ENCODE measurements around the gene PTN.

DNA sequence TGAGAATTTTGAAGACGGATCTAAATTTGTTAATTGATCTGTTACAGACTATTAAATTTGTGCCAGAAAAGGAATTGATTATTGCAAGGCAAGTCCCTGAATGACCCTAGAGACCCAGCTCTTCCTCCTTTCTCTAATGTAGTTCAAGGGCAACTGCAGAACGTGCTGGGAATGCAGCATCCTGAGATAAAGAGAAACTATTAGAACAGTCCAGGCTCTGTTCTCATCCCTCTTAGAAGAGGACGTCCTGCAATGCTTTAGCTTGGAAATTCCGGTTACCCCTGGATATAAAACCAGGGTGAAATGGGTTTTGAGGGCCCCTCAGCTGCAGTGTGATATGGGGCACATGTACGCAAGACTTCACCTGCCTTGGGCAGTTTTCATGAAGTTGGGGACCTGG lies 67.3 kb downstream of the PTN start:
- TF ChIP-seq, protein P1, sequence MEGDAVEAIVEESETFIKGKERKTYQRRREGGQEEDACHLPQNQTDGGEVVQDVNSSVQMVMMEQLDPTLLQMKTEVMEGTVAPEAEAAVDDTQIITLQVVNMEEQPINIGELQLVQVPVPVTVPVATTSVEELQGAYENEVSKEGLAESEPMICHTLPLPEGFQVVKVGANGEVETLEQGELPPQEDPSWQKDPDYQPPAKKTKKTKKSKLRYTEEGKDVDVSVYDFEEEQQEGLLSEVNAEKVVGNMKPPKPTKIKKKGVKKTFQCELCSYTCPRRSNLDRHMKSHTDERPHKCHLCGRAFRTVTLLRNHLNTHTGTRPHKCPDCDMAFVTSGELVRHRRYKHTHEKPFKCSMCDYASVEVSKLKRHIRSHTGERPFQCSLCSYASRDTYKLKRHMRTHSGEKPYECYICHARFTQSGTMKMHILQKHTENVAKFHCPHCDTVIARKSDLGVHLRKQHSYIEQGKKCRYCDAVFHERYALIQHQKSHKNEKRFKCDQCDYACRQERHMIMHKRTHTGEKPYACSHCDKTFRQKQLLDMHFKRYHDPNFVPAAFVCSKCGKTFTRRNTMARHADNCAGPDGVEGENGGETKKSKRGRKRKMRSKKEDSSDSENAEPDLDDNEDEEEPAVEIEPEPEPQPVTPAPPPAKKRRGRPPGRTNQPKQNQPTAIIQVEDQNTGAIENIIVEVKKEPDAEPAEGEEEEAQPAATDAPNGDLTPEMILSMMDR (IDR thresholded peaks at IDR 0.05), result no peak
- no peak for TF ChIP-seq POLR2A (IDR thresholded peaks at IDR 0.05)

Measured in adrenal gland (tissue), 5 donors.